ENCODE data around the gene TSNAX. TPM values are rescaled to one million over a fixed set of nuclear protein-coding genes. Genes with fewer than 3 reads are reported as not detected.

The TSNAX gene
- total and polyA plus RNA-seq, 2 of the 8 experiments (the other 6 are each of a cell fraction or from before 2014, with no cell fraction given) = 7.7 to 34.0 TPM

DNA sequence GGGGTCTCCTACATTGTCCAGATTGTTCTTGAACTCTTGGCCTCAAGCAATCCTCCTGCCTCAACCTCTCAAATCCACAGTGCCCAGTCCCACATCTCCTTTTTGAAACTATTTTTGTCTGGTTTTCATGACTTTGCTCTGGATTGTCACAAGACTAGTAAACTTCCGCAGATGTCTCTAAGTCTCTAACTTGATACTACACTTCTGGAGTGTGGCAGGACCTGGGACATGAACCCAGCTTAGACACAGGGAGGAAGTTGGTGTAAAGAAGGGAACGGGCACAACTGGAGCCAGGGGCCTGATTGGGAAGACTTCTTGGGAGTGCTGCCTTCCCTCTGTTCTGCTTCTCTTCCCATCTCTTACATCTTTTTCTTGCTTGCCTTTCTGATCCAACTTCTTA is 81.9 kb downstream of the TSNAX start:
- no peak overlapping the region for H3K18ac ChIP-seq (ENCODE audit: extremely low read depth, low read length)
- no peak overlapping the region for H3K4me2 ChIP-seq (ENCODE audit: insufficient read depth in 1 of 2, low read depth in 2 of 2, low read length in 2 of 2)
- H2BK12ac ChIP-seq (ENCODE audit: low read depth, low read length) = no peak overlapping the region
- CTCF ChIA-PET (ENCODE audit: partially characterized antibody) = interaction anchor here (0.9 kb wide), 1 partner anchor 146 kb away, joined by 6 read pairs; no protein-coding TSS in a partner anchor
- no peaks in the 10 kb centered on the region for H3K36me3 ChIP-seq (ENCODE audit: control insufficient read depth in 2 of 4, insufficient read depth in 4 of 4, low read length in 3 of 4)
- no peak overlapping the region for H4K5ac ChIP-seq (ENCODE audit: insufficient read length, low read depth, low read length)
- TF ChIP-seq RXRA (IDR thresholded peaks at IDR 0.05; ENCODE audit: insufficient read depth, low read depth, low read length) (no peak), EGR1 (IDR thresholded peaks at IDR 0.05; ENCODE audit: borderline replicate concordance, low read depth, low read length) (no peak), SP4 (IDR thresholded peaks at IDR 0.05; ENCODE audit: low read length) (no peak), RBBP5 (IDR thresholded peaks at IDR 0.05; ENCODE audit: borderline replicate concordance, low read depth, low read length) (no peak), HDAC6 (IDR thresholded peaks at IDR 0.05; ENCODE audit: low read depth, low read length) (no peak), EZH2 (IDR thresholded peaks at IDR 0.05; ENCODE audit: low read depth, low read length, severe bottlenecking) (no peak), TCF12 (IDR thresholded peaks at IDR 0.05; ENCODE audit: low read depth, low read length) (no peak), TAF7 (optimal IDR thresholded peaks at IDR 0.05; ENCODE audit: borderline replicate concordance, low read depth, low read length) (no peak), KDM5A (IDR thresholded peaks at IDR 0.05; ENCODE audit: low read length) (no peak), FOSL1 (IDR thresholded peaks at IDR 0.05; ENCODE audit: insufficient read depth, low read depth, low read length) (no peak), CBX5 (IDR thresholded peaks at IDR 0.05; ENCODE audit: low read depth, low read length) (no peak), RFX5 (IDR thresholded peaks at IDR 0.05; ENCODE audit: borderline replicate concordance, low read depth, low read length) (no peak)
- TF ChIP-seq, protein P1, sequence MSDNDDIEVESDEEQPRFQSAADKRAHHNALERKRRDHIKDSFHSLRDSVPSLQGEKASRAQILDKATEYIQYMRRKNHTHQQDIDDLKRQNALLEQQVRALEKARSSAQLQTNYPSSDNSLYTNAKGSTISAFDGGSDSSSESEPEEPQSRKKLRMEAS (IDR thresholded peaks at IDR 0.05) = no peak
- H4K91ac ChIP-seq (replicated peaks; ENCODE audit: insufficient read length, low read length) = no peak overlapping the region
- H4K20me1 ChIP-seq (replicated peaks in 1 of 2; ENCODE audit: control insufficient read depth in 1 of 2, insufficient read depth in 2 of 2, low read length in 2 of 2) = no peaks in the 10 kb centered on the region
- H3K56ac ChIP-seq (replicated peaks; ENCODE audit: insufficient read length, low read depth, low read length) = no peak overlapping the region
- H3K23me2 ChIP-seq (ENCODE audit: low read depth, low read length) = no peaks in the 10 kb centered on the region
- 94% methylated on average over 2 of the region's 2 CpGs; no CpG with 5 or more reads in 1 of the 2 experiments for WGBS, 2 experiments (ENCODE audit: extremely low coverage in 1 of 2, insufficient coverage in 1 of 2, insufficient read length in 1 of 2, insufficient replicate concordance in 2 of 2, low coverage in 1 of 2, low lambda C conversion rate in 2 of 2, missing lambda C conversion rate in 1 of 2)
- no peak overlapping the region for H2AK5ac ChIP-seq (ENCODE audit: low read depth, low read length)
- H2BK5ac ChIP-seq (ENCODE audit: low read depth, low read length) = no peak overlapping the region
- H2BK120ac ChIP-seq (replicated peaks; ENCODE audit: low read depth, low read length) = no peak overlapping the region
- H4K8ac ChIP-seq (ENCODE audit: extremely low read depth, insufficient read depth, low read length) = no peak overlapping the region
- H3K79me1 ChIP-seq (ENCODE audit: low read depth, low read length) = no peaks in the 10 kb centered on the region
- H3K9me3 ChIP-seq (ENCODE audit: insufficient read depth in 2 of 2, low read depth in 1 of 2, low read length in 1 of 2) = no peaks in the 10 kb centered on the region
- H3K27ac ChIP-seq (ENCODE audit: low read depth, low read length) = no peak overlapping the region
- no peak overlapping the region for H3K9ac ChIP-seq (replicated peaks in 1 of 4; ENCODE audit: extremely low read depth in 1 of 4, low read depth in 3 of 4, low read length in 3 of 4)
- no peak overlapping the region for H2AFZ ChIP-seq (ENCODE audit: low read length)
- H3K27me3 ChIP-seq (replicated peaks in 1 of 4; ENCODE audit: control insufficient read depth in 3 of 4, extremely low read depth in 1 of 4, insufficient read depth in 3 of 4, low read length in 3 of 4) = no peaks in the 10 kb centered on the region; a peak in 1 of 7 replicates
- no peak overlapping the region for H2BK15ac ChIP-seq (ENCODE audit: low read length)
- no peaks in the 10 kb centered on the region for H3K4me1 ChIP-seq (replicated peaks in 1 of 4; ENCODE audit: control insufficient read depth in 3 of 4, insufficient read depth in 4 of 4, low read length in 3 of 4)
- POLR2A ChIA-PET (ENCODE audit: partially characterized antibody) = no interaction called here
- DNase-seq (ENCODE audit: low read depth in 1 of 2, low spot score in 2 of 2) (no peak), FAIRE-seq (no peak)
- H3K4ac ChIP-seq (replicated peaks; ENCODE audit: insufficient read length, low read depth, low read length) = no peak overlapping the region
- no peak overlapping the region for H2BK20ac ChIP-seq (ENCODE audit: low read length)
- no peak overlapping the region for H3K14ac ChIP-seq (ENCODE audit: insufficient read length)
- H3K4me3 ChIP-seq (ENCODE audit: extremely low read depth in 1 of 4, insufficient read depth in 2 of 4, low read depth in 3 of 4, low read length in 4 of 4) = no peak overlapping the region
- H3K23ac ChIP-seq (ENCODE audit: insufficient read length) = no peak overlapping the region
- no peaks in the 10 kb centered on the region for H3K79me2 ChIP-seq (ENCODE audit: control insufficient read depth in 1 of 2, insufficient read depth in 2 of 2, low read length in 2 of 2)
